ENCODE results near the gene RAD51AP1.
"Not testable (repeated sequence)": the region's sequence is repeated elsewhere in the genome, so short reads cannot be mapped to it uniquely, and the experiment has no call there.

The RAD51AP1 gene

GRCh38 chr12:4538207-4539160, at the start of gene RAD51AP1:
Gene RAD51AP1 (plus strand): TSS chr12:4538890. CDS start chr12:4538940, 50 bp downstream.
- DNase-seq = peak; percentile 61 to 95 (median 92)

GRCh38 chr12:4489556-4489955, 49.1 kb upstream of the RAD51AP1 start:
- no peak for DNase-seq

GRCh38 chr12:4490973-4491372, 47.7 kb upstream of the RAD51AP1 start:
- no peak for DNase-seq

GRCh38 chr12:4496145-4496838, 42.4 kb upstream of the RAD51AP1 start:
- DNase-seq = no peak

GRCh38 chr12:4499186-4499585, 39.5 kb upstream of the RAD51AP1 start:
- DNase-seq = no peak

- no peak for DNase-seq
Observed at GRCh38 chr12:4505376-4505986, 33.2 kb upstream of the RAD51AP1 start.

GRCh38 chr12:4506430-4506829, 32.3 kb upstream of the RAD51AP1 start:
- DNase-seq = no peak

GRCh38 chr12:4506870-4507269, 31.8 kb upstream of the RAD51AP1 start:
- DNase-seq = no peak

- DNase-seq = not testable (repeated sequence)
Observed at GRCh38 chr12:4508503-4508902, 30.2 kb upstream of the RAD51AP1 start.

- not testable (repeated sequence) for DNase-seq
Observed at GRCh38 chr12:4509269-4509668, 29.4 kb upstream of the RAD51AP1 start.

- no peak for DNase-seq
Observed at GRCh38 chr12:4518106-4518728, 20.5 kb upstream of the RAD51AP1 start.

- DNase-seq = not testable (repeated sequence)
Observed at GRCh38 chr12:4523443-4523842, 15.2 kb upstream of the RAD51AP1 start.

- DNase-seq = no peak
Observed at GRCh38 chr12:4526923-4527546, 11.7 kb upstream of the RAD51AP1 start.

GRCh38 chr12:4530160-4530559, 8.5 kb upstream of the RAD51AP1 start:
- no peak for DNase-seq

GRCh38 chr12:4530982-4531586, 7.6 kb upstream of the RAD51AP1 start:
- no peak for DNase-seq

- no peak for DNase-seq
Observed at GRCh38 chr12:4535092-4535491, 3.6 kb upstream of the RAD51AP1 start.

- no peak for DNase-seq
Observed at GRCh38 chr12:4535871-4536270, 2.8 kb upstream of the RAD51AP1 start.

GRCh38 chr12:4539167-4539870, 629 bp downstream of the RAD51AP1 start:
- no peak for DNase-seq

GRCh38 chr12:4540170-4540569, 1.5 kb downstream of the RAD51AP1 start:
- no peak for DNase-seq

- no peak for DNase-seq
Observed at GRCh38 chr12:4540638-4541037, 1.9 kb downstream of the RAD51AP1 start.

- DNase-seq = no peak
Observed at GRCh38 chr12:4545195-4545594, 6.5 kb downstream of the RAD51AP1 start.

Measured in C1 segment of cervical spinal cord (tissue), 14 donors.